HCEC 1CT (cell line): Measurements from ENCODE around the gene CTXND1.
A peak's percentile ranks its signal among the peaks of the same experiment; 100 is the strongest.

Source experiments
- DNase-seq: peaks from one replicate; pipeline ENCODE4 v3.0.0-alpha.2; 2017

The CTXND1 gene

GRCh38 chr15:80180468-80180867, 71.5 kb downstream of the CTXND1 start:
- no peak for DNase-seq

- DNase-seq = no peak
These were observed 72.1 kb downstream of the CTXND1 start for GRCh38 chr15:80179935-80180334.

- peak; percentile 95 for DNase-seq
These were observed 72.8 kb downstream of the CTXND1 start for GRCh38 chr15:80179025-80179759.

DNA sequence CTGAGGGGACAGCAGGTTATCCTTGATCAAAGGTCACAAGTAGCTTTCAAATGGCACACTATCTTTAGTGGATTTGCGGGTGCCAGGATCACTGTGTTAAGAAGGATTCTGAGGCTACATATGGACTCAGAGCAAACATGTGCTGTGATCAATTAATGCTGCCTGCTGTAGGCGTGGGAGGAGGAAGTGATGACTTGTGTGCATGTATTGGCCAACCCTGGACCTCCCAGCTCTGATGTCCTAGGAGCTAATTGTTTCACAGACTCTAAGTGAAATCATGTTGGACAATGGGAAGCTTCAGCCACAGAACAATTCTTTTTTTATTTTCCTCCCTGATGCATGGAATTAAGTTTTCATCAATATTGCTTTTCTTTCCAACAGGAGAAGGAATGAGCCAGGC, 74.9 kb downstream of the CTXND1 start:
- no peak for DNase-seq

GRCh38 chr15:80176443-80176842, 75.6 kb downstream of the CTXND1 start:
- no peak for DNase-seq

DNA sequence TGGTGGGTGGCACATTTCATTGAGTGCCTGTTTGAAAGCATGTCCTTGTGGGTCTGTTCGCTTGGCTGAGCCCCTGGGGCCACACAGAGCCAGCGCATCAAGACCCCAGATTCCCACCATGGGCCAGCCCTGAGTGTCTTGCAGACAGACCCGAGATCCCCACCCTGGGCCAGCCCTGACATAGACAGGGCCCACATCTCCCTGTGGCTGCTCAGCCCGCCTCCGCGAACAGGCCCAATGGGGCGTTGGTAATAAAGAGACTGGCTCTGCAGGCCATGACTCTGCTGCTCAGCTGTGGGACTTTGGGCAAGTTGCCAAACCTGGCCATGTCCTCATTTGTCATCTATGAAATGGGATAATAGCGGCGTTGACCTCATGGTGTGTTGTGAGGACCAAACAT, 76.6 kb downstream of the CTXND1 start:
- no peak for DNase-seq

DNA sequence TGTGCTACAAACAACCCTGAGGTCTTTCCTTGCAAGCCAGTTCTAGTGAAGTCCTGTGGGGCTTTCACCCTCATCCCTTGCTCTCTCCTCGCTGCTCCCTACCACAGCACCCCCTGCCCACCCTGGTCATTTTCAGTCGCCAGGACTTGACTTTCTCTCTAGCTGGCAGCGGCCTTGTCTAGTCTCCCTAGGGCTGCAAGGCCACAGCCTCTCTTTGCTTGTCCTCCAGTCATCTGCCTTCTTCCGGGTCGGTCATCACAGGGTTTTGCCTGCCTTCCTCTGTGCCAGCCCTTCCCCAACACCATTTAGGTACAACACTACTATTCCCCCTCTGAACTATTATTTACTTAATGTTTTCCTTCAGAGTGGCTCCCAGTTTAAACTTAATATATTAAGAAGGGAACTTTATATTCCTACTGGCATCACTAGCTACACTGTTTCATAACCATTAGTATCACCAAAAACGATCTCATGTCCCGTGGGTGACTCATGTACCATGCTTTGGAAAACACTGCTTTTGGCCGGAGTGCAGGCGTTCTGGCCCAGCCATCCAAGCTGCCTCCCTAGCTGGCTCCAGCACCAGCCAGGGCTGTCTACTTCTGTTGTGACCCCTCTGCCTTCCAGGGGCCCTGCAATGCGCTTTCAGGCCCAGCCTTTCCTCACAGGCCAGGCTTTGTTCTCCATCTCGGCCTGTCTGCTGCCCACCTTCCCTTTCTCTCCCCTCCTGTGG, 77.8 kb downstream of the CTXND1 start:
- DNase-seq = peak; percentile 77

DNA sequence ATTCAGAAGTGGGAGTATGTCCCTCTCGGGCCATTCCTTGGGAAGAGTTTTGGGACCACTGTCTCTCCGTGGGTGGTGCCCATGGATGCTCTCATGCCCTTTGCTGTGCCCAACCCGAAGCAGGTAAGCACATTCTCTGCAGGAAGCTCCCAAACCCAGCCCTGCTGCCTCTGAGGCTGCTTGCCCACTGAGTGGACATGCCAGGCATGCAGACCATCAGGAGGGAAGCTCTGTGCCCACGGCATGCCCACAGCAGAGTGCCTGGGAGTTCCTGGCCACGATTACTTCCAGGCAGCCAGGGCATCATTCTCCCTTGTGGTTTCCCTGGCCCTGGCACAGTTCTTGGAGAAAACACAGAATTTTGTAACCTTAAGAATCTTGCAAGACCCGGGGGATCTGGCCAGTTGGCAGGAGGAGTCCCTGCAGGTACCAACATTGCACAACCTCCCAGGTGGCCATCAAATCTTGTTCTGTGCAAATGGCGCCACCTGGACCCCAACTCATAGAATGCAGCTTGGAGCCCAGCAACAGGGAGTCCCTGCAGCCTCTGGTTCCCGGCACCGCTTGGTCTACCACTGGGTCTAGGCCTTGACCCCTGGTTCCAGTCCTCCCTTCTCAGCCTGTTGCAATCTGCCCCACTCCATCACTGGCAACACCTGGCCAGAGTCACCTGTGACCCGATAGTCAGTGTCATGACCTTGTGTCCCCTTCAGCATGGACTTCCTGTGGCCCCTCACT, 78.8 kb downstream of the CTXND1 start:
- no peak for DNase-seq

- DNase-seq = no peak
These were observed 79.6 kb downstream of the CTXND1 start for GRCh38 chr15:80172401-80172800.

DNA sequence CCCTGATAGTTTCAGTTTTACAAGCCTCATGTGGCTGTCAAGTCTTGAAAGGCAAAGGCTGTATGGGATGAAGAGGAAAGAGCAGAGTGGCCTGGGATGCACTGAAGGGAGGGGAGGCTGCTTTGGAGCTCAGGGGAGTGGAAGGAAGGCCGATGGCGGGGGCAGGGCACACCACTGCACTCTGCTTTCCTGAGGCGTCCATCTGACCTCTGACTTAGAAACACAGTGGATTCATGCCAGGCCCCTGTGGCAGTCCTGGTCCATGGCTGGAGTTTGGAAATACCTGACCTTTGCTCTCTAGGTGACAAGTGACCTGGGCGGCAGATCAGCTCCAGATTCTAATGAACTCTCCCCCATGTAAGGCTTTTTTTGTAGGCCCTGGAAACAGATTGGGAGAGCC, 80.2 kb downstream of the CTXND1 start:
- no peak for DNase-seq

- no peak for DNase-seq
These were observed 81.4 kb downstream of the CTXND1 start for GRCh38 chr15:80170596-80170995.

DNA sequence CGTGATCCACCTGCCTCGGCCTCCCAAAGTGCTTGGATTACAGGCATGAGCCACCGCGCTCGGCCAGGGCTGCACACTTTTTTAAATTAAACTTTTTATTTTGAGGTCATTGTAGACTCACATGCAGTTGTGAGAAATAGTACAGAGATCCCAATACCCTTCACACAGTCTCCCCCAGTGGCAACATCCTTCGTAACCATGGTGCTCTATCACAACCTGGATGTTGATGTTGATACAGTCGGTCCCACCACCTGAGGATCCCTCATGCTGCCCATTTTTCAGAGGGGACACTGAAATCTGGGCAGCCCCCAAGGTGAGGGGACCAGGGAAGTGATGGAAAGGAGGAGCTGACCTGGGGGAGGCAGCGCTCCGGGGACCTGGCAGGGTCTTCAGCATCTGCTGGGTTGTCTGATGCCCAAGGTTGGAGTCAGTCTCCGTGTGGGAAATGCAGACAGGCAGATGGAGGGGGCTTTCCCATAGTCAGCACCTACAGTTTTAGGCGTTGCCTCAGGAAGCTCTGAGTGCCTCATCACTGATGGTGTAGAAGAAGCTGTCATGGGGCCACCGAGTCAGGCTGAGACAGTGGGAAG, 82.2 kb downstream of the CTXND1 start:
- DNase-seq = no peak

- no peak for DNase-seq
These were observed 83.6 kb downstream of the CTXND1 start for GRCh38 chr15:80168421-80168820.

DNA sequence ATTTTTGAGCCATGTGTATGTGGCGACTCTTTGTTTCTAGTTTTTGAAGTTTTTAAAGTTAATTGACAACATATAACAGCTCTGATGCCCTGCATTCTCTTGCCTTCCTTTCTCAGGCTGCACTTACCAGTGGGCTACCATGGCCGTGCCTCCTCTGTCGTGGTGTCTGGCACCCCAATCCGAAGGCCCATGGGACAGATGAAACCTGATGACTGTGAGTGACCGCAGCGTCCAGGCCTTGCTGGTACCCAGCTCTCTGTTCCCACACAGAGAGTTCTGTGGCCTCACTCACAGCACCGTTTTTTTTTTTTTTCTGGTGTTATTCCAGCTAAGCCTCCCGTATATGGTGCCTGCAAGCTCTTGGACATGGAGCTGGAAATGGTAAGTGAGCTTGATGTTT, 84.1 kb downstream of the CTXND1 start:
- DNase-seq = no peak

- no peak for DNase-seq
These were observed 88.1 kb downstream of the CTXND1 start for GRCh38 chr15:80163897-80164296.

- DNase-seq = no peak
These were observed 88.8 kb downstream of the CTXND1 start for GRCh38 chr15:80163217-80163616.

DNA sequence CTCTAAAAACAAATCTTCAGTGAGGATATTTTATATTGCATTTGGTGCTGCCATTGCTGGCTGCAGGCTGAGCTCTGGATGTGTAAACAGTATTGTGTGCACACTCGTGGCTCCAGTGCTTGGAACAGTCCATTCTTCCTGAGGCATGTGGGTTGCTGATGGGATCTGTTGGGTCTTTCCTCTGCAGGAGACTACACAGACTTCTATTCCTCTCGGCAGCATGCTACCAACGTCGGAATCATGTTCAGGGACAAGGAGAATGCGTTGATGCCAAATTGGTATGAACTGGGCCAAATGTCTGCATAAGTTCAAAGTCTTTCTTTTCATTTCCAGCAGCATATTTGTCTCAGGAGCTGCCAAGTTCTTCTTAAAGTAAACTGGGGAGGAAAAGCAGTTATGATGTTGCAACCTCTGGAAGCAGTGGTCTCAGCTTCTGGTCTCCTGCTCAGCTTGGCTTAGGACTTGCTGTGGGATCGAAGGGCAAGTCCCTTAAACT, 89.9 kb downstream of the CTXND1 start:
- DNase-seq = no peak

- no peak for DNase-seq
These were observed 90.5 kb downstream of the CTXND1 start for GRCh38 chr15:80161468-80162016.

DNA sequence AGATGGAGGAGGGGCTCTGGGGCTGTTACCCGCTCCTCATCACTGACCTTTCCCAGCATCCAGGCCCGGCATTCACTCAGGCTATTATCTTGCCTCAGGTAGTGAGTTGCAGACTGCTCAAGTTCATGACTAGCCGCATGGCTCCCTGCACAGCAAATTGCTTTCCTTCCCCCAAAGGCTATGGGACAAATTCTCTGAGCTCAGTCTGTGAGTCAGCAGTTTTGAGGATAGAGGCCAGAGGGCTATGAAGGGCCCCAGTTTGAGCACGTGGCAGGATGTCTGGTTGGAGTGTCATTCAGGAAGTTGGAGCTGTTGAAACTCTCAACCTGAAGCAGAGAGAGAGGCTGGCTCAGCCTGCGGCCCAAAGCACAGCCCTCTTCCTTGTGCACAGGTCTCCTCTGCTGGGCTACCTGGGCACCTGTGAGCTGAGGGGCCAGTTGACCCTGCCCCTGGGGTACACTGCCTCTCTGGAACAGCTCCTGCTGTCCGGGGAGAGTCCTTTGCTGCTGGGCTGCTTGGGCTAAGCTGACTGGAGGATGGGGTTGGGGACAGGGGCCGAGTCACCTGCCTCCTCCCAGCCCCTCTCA, 91.3 kb downstream of the CTXND1 start:
- DNase-seq = peak; percentile 98

DNA sequence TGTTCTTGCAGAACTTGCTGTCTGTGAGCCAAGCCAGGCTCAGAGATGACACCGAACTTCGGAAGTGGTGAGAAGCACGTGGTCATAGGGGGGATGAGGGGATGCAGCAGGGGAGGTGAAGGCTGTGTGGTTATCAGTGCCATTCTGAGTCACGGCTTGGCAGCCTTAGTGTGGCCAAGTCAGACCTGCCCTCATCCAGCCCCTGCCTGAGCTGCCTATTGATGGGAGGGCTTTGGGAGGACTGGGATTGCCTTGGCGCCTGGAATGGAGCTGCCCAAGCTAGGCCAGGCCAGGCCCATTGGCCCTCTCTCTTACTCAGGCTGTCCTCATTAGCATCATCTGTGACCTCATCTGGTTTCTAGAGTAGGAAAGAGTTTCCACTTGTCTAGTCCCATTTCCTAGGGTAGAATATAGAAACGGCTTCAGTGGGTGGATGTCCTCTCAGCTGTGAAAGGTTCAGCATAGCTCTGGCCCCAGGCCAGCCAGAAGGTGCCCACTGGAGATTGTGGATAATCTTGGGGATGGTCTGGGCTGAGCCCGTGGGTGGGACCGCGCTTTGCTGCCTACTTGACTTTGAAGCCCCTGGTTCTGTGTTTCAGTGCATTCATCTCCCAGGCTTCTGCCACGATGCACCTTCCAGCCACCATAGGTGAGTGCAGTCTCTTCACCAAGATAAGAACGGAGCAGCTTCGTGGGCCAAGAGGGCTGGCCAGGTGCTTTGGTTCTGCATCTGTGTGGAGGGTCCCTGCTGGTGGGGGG, 92.0 kb downstream of the CTXND1 start:
- DNase-seq = no peak

DNA sequence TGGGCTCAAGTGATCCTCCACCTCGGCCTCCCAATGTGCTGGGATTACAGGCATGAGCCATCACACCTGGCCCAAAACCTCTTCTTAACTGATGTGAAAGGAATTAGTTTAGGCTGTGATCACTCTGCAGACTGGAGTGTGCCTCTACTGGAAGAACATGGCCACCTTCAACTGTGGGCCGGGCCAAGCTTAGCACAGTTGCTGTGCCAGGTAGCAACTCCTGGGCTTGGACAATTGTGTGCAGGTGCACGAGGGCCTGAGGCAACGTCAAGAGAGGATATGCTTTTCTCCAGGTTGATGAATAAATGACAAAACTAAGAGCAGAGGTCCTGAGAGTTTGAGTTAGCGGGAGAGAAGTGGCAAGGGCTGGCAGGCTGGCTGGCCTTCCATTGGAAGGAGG, 92.7 kb downstream of the CTXND1 start:
- DNase-seq = no peak

DNA sequence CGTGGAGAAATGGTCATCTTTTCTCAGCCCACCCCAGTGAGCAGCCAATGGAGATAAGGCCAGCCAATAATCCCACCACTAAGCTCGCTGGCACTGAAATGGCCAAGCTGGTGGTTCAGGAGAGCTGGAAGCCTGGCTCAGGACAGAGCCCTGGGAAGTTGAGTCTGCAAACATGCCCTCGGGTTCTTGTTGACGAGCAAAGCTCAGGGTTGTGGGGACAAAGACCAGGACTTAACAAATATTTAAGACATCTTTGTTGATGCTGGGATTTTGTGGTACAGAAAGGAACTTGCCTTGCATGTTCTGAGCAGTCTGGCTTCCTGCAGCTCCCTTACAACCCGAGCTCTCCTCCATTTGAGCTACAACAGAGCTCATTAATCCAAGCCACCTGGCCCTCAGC, 94.8 kb downstream of the CTXND1 start:
- no peak for DNase-seq
